Peyer's patch (tissue), 4 donors: Measurements from ENCODE around the gene ATP2B1. TPM values are rescaled to one million over a fixed set of nuclear protein-coding genes. Genes with fewer than 3 reads are reported as not detected.

Experiments
- DNase-seq, 3 donors: peaks; one replicate each; pipeline ENCODE4 v3.0.0-alpha.2; 2017 to 2019
- H3K27ac ChIP-seq, 4 donors: fragments of 200-600 bp; sonication (generic); one replicate each; pipeline ENCODE4 v1.5.1; 2016 to 2019
- H3K27me3 ChIP-seq, 2 donors: fragments of 200-600 bp; sonication (generic); one replicate each; pipeline ENCODE4 v1.5.1; 2019
- H3K36me3 ChIP-seq, 3 donors: fragments of 200-600 bp; sonication (generic); one replicate each; pipeline ENCODE4 v1.5.1; 2016 to 2019
- H3K4me1 ChIP-seq, 4 donors: fragments of 200-600 bp; sonication (generic); one replicate each; pipeline ENCODE4 v1.5.1; 2016 to 2019
- H3K4me3 ChIP-seq, 4 donors: fragments of 200-600 bp; sonication (generic); 1 replicate in 3 of 4; 2 replicates in 1 of 4; pipeline ENCODE4 v1.5.1; 2016 to 2019; ENCODE audit warnings: mild to moderate bottlenecking in 1 of 4
- H3K9me3 ChIP-seq, 4 donors: fragments of 200-600 bp; sonication (generic); one replicate each; pipeline ENCODE4 v1.5.1; 2016 to 2019; ENCODE audit warnings: mild to moderate bottlenecking in 1 of 4
- POLR2A ChIP-seq, 2 donors: fragments of 450-650 bp; IDR thresholded peaks; one replicate each; pipeline ENCODE4 v1.5.1; 2017; ENCODE audit warnings: antibody characterized with exemption in 2 of 2, mild to moderate bottlenecking in 2 of 2, moderate library complexity in 2 of 2
- total RNA-seq, 4 donors: library from RNA; depleted of rRNA; stranded (reverse); fragments of >200 nt; gene quantifications; one replicate each; pipeline ENCODE4 v1.1.0, GENCODE V29; 2016
- TF ChIP-seq, protein P1 (sequence below), 6 experiments: fragments of 450-650 bp in 4 of 6; fragments of 200-600 bp in 2 of 6; sonication (generic) in 1 of 6; IDR thresholded peaks; one replicate each; pipeline ENCODE4 v1.5.1; 2017 to 2019; ENCODE audit warnings: antibody characterized with exemption in 6 of 6, mild to moderate bottlenecking in 3 of 6, moderate library complexity in 1 of 6

ATP2B1 gene
- total RNA-seq, 4 donors from 2014 or later: 79.2 to 117 (median 85.7) TPM

DNA sequence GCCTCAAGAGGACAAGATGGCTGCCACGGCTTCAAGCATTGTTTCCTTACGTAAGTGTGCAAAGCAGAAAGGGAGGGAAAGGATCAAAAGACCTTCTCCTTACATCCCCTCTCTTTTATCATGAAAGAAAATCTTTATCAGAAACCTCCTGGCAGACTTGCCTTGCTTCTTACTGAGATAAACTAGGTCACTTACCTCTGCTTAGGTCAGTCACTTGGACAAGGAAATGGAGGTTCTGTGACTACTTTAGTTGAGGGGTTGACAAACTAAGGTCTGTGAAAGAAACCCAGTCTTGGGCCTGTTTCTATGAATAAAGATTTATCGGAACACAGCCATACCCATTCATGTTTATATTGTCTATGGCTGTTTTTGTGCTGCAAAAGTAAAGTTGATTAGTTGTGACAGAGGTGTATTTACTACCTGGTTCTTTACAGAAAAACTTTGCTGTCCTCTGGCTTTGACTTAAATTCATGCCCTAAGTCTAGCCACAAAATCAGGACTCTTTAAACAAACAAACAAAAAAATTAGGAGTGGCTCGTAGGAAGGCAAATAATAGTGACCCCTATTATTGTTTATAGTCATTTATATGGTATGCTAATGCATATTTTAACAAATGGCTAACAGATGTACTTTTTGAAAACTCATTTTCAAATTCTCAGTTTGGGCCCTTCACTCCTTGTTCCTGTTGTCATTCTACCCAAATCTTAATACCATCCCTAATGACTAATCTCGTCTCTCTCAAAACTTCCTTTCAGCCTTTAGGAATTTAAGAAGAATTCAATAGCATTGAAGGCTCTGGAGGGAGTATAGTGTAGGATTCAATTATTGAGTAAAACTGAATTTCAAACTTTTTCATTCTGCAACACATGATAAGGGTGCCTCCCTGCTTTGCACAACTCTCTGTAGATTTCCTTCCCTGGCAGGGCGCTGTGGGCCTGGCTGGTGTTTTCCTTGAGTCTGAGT, 42.0 kb upstream of the ATP2B1 start:
- Histone ChIP-seq H3K9me3 (no peaks in the 10 kb centered on the region), H3K4me1 (no peaks in the 10 kb centered on the region), H3K36me3 (no peaks in the 10 kb centered on the region), H3K27ac (no peak overlapping the region), H3K27me3 (no peaks in the 10 kb centered on the region), H3K4me3 (no peak overlapping the region)
- no peak for TF ChIP-seq POLR2A (IDR thresholded peaks at IDR 0.05)
- TF ChIP-seq, protein P1, sequence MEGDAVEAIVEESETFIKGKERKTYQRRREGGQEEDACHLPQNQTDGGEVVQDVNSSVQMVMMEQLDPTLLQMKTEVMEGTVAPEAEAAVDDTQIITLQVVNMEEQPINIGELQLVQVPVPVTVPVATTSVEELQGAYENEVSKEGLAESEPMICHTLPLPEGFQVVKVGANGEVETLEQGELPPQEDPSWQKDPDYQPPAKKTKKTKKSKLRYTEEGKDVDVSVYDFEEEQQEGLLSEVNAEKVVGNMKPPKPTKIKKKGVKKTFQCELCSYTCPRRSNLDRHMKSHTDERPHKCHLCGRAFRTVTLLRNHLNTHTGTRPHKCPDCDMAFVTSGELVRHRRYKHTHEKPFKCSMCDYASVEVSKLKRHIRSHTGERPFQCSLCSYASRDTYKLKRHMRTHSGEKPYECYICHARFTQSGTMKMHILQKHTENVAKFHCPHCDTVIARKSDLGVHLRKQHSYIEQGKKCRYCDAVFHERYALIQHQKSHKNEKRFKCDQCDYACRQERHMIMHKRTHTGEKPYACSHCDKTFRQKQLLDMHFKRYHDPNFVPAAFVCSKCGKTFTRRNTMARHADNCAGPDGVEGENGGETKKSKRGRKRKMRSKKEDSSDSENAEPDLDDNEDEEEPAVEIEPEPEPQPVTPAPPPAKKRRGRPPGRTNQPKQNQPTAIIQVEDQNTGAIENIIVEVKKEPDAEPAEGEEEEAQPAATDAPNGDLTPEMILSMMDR (IDR thresholded peaks at IDR 0.05): no peak
- DNase-seq: no peak

- Histone ChIP-seq H3K9me3 (no peaks in the 10 kb centered on the region), H3K27ac (no peak overlapping the region), H3K4me3 (no peak overlapping the region), H3K27me3 (no peaks in the 10 kb centered on the region), H3K4me1 (no peaks in the 10 kb centered on the region), H3K36me3 (no peaks in the 10 kb centered on the region)
- DNase-seq: no peak
- no peak for TF ChIP-seq POLR2A (IDR thresholded peaks at IDR 0.05)
- TF ChIP-seq, protein P1 (IDR thresholded peaks at IDR 0.05): no peak
These were observed 40.2 kb upstream of the ATP2B1 start for GRCh38 chr12:89748791-89749190.

DNA sequence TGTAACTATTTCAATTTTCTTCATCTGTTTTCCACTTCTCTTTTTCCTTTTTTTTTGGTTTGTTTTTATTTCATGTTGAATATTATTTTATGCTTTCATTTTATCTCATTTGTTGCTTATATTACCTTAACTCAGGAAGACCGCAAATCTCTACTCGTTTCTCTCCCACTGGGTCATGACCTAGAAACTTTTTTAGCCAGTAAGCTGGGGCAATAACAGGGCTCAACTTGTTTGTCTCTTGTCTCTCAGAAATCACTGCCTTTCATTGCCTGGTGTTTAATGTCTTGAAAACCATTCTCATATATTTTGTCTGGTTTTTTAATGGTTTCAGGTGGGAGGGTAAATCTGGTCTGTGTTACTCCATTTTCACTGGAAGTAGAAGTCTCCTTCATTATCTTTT, 36.6 kb upstream of the ATP2B1 start:
- Histone ChIP-seq H3K9me3 (no peaks in the 10 kb centered on the region), H3K4me3 (no peak overlapping the region), H3K36me3 (no peaks in the 10 kb centered on the region), H3K4me1 (no peaks in the 10 kb centered on the region), H3K27ac (no peak overlapping the region), H3K27me3 (no peaks in the 10 kb centered on the region)
- TF ChIP-seq POLR2A (IDR thresholded peaks at IDR 0.05): no peak
- TF ChIP-seq, protein P1 (IDR thresholded peaks at IDR 0.05): no peak
- DNase-seq: no peak

DNA sequence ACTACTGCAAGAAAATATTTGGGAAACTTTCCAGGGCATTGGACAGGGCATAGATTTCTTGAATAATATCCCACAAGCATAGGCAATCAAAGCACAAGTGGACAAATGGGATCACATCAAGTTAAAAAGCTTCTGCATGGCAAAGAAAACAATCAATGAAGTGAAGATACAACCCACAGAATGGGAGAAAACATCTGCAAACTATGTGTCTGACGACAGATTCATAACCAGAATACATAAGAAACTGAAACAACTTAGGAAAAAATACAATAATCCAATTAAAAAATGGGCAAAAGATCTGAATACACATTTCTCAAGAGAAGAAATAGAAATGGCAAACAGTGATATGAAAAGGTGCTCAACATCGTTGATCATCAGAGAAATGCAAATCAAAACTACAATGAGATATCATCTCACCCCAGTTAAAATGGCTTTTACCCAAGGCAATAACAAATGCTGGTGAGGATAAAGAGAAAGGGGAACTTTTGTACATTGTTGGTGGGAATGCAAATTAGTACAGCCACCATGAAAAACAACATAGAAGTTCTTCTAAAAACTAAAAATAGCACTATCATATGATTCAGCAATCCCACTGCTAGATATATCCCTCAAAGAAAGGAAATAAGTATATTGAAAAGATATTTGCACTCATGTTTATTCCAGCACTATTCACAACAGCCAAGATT, 33.8 kb upstream of the ATP2B1 start:
- Histone ChIP-seq H3K4me3 (no peak overlapping the region), H3K36me3 (no peaks in the 10 kb centered on the region), H3K4me1 (no peaks in the 10 kb centered on the region), H3K9me3 (peaks cover 0 to 4% (median 0%) of the 10 kb centered on the region in 4 donors), H3K27ac (peak overlapping the region in 2 of 4 donors; percentile 15 to 48), H3K27me3 (no peaks in the 10 kb centered on the region)
- no peak for DNase-seq
- TF ChIP-seq POLR2A (IDR thresholded peaks at IDR 0.05): no peak
- TF ChIP-seq, protein P1 (IDR thresholded peaks at IDR 0.05): no peak

DNA sequence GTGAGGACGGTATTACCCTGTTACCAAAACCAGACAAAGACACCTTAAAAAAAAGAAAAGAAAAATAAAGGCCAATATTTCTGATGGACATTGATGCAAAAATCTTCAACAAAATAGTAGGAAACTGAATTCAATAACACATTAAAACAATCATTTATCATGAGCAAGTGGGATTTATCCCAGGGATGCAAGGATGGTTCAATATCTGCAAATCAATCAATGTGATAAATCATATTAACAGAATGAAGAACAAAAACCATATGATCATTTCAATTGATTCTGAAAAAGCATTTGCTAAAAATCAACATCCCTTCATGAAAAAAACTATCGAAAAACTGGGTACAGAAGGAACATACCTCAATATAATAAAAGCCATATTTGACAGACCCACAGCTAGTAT, 32.3 kb upstream of the ATP2B1 start:
- Histone ChIP-seq H3K4me3 (no peak overlapping the region), H3K9me3 (peaks cover 0 to 4% (median 0%) of the 10 kb centered on the region in 4 donors), H3K36me3 (no peaks in the 10 kb centered on the region), H3K4me1 (no peaks in the 10 kb centered on the region), H3K27ac (no peak overlapping the region), H3K27me3 (no peaks in the 10 kb centered on the region)
- DNase-seq: no peak
- TF ChIP-seq POLR2A (IDR thresholded peaks at IDR 0.05): no peak
- TF ChIP-seq, protein P1 (IDR thresholded peaks at IDR 0.05): no peak
